ENCODE data around the gene ARHGEF4. TPM values are rescaled to one million over a fixed set of nuclear protein-coding genes. Genes with fewer than 3 reads are reported as not detected.

Gene ARHGEF4
- polyA plus RNA-seq, 4 donors, result 6.2 to 15.7 (median 7.8) TPM

Other genes starting within 250 kb of the ARHGEF4 start
- gene CFC1, start 237.3 kb upstream of the ARHGEF4 start, polyA plus RNA-seq (ENCODE audit: insufficient read length in 4 of 4), result under 1 TPM in 1 of 4 donors, not detected in 3; 0.18 TPM
- under 1 TPM in 2 of 4 donors, not detected in 2; 0.12 to 0.32 TPM for gene POTEJ, start 225.5 kb upstream of the ARHGEF4 start, polyA plus RNA-seq (ENCODE audit: insufficient read length in 4 of 4)
- gene GPR148, start 107.8 kb upstream of the ARHGEF4 start, polyA plus RNA-seq (ENCODE audit: insufficient read length in 4 of 4), result not detected
- under 1 TPM; 0.03 to 0.05 (median 0.04) TPM for gene AMER3, start 81.4 kb upstream of the ARHGEF4 start, polyA plus RNA-seq (ENCODE audit: insufficient read length in 4 of 4)